Loucy (cell line): ENCODE measurements around the gene TINCR.

ENCODE experiments used
- EZH2phosphoT487 ChIP-seq: fragments of 200-600 bp; IDR thresholded peaks from 2 replicates; pipeline ENCODE4 v1.6.1; 2018; ENCODE audit warnings: antibody characterized with exemption, mild to moderate bottlenecking, moderate library complexity, borderline replicate concordance
- TF ChIP-seq, protein P1 (sequence below): fragments of 200-600 bp; sonication (generic); conservative IDR thresholded peaks from 2 replicates; pipeline ENCODE4 v1.5.1; 2014; ENCODE audit warnings: mild to moderate bottlenecking, antibody characterized with exemption, low read length

DNA sequence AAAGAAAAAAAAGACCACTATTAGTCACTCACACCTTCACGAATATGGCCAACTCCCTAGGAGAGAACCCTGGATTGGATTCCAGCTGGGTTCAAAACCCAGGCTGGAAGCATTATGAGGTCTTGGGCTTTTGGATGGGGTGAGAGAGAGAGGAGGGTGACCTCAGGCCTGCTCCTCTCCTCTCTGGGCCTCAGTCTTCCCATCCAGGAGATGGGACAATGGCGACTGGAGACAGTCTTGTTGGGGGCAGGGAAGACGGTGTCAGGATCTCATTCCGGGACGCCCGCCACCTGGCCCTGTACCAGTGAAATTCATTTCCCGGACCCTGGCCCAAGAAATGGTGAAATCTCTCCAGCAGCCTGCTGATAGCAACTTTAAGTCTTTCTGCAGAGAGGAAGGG, 26.3 kb downstream of the TINCR start:
- TF ChIP-seq, protein P1, sequence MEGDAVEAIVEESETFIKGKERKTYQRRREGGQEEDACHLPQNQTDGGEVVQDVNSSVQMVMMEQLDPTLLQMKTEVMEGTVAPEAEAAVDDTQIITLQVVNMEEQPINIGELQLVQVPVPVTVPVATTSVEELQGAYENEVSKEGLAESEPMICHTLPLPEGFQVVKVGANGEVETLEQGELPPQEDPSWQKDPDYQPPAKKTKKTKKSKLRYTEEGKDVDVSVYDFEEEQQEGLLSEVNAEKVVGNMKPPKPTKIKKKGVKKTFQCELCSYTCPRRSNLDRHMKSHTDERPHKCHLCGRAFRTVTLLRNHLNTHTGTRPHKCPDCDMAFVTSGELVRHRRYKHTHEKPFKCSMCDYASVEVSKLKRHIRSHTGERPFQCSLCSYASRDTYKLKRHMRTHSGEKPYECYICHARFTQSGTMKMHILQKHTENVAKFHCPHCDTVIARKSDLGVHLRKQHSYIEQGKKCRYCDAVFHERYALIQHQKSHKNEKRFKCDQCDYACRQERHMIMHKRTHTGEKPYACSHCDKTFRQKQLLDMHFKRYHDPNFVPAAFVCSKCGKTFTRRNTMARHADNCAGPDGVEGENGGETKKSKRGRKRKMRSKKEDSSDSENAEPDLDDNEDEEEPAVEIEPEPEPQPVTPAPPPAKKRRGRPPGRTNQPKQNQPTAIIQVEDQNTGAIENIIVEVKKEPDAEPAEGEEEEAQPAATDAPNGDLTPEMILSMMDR, result no peak
- TF ChIP-seq EZH2phosphoT487, result no peak
